HUES48 (cell line): ENCODE results near the gene BDKRB2.

Experiments
- H3K27ac ChIP-seq: one replicate; pipeline ENCODE4 v1.7.0; 2013; ENCODE audit warnings: low read depth, low read length, inconsistent platforms
- H3K27me3 ChIP-seq: 2 replicates; pipeline ENCODE4 v1.6.1; 2013; ENCODE audit warnings: mild to moderate bottlenecking, low read length; ENCODE audit not compliant: control insufficient read depth, insufficient read depth
- H3K36me3 ChIP-seq: 2 replicates; pipeline ENCODE4 v1.6.1; 2013; ENCODE audit warnings: low read length; ENCODE audit not compliant: control insufficient read depth, insufficient read depth
- H3K4me1 ChIP-seq: 2 replicates; pipeline ENCODE4 v1.6.1; 2013; ENCODE audit warnings: mild to moderate bottlenecking, low read length; ENCODE audit not compliant: control insufficient read depth, insufficient read depth
- H3K4me3 ChIP-seq: 2 replicates; pipeline ENCODE4 v1.5.1; 2013; ENCODE audit warnings: mild to moderate bottlenecking, low read depth, low read length
- H3K9ac ChIP-seq: 2 replicates; pipeline ENCODE4 v1.6.1; 2013; ENCODE audit warnings: mild to moderate bottlenecking, low read depth, low read length, moderate library complexity
- H3K9me3 ChIP-seq: 2 replicates; pipeline ENCODE4 v1.6.1; 2013; ENCODE audit warnings: low read length; ENCODE audit not compliant: control insufficient read depth, insufficient read depth

The BDKRB2 gene

DNA sequence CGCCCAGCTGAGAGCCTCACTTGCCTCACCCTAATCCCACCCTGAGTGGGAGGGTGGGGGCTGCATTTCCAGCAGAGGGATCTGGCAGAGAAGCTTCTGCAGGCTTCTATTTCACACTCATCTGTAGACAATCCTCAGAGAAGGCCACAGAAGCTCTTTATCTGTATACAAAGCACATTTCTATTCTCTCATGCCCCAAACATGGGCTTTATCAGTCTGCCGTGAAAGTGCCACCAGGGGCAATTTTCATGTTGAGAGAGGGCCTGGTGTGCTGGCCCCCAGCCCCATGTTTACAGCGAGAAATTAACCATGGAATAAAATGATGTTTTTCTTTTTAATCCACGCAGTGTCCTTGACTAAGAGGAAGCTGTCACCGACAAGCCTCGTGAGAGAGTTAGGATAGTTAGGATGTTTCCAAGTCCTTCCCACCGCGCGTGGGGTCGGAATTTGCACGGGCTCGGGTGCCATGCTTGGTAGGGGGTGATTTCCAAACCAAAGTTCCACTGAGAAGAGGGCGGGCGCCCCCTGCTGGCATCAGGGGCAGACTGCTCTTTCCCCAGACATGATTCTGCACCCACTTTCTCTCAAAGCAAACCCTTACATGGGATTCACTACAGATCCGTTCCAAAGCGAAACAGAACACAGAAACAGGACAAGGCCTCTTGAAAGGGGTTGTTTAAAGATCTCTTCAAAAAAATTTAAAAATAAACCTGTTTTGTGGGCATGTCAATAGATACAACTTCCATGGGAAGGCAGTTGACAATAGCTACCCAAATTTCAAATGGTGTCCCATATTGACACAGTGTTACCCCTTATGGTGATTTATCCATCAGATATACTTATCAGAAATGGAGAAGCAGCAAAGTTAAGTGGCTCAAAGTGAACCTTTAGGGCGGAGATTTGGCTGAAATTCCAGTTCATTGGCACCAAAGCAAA is 70.8 kb downstream of the BDKRB2 start:
- Histone ChIP-seq H3K36me3 (no peaks in the 10 kb centered on the region), H3K9me3 (no peaks in the 10 kb centered on the region; the same call in 1 of the 2 replicates), H3K27me3 (no peaks in the 10 kb centered on the region), H3K9ac (no peak overlapping the region), H3K4me1 (peaks cover 11% of the 10 kb centered on the region; the same call in 1 of the 2 replicates), H3K27ac (no peak overlapping the region), H3K4me3 (no peak overlapping the region)

DNA sequence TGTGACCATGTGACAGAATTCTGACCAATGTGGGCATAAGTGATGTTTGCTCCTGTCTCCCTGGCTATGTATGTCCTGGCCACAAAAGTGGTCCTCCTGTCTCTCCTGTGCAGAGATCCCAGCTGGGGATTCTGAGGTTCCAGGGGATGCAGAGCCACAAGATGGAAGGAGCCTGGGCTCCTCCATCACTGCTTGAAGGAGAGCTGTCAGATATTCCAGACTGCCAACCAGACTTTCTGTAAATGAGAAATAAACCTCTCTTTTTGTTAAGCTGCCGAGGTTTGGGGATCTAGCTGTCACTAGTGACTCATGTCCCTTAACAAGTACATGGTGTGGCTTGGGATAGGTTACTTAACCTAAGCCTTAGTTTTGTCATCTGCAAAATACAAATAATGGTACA is 73.3 kb downstream of the BDKRB2 start:
- Histone ChIP-seq H3K9me3 (no peaks in the 10 kb centered on the region), H3K27ac (no peak overlapping the region), H3K9ac (no peak overlapping the region), H3K36me3 (no peaks in the 10 kb centered on the region), H3K4me1 (peaks cover 11% of the 10 kb centered on the region; the same call in 1 of the 2 replicates), H3K27me3 (no peaks in the 10 kb centered on the region), H3K4me3 (no peak overlapping the region)

DNA sequence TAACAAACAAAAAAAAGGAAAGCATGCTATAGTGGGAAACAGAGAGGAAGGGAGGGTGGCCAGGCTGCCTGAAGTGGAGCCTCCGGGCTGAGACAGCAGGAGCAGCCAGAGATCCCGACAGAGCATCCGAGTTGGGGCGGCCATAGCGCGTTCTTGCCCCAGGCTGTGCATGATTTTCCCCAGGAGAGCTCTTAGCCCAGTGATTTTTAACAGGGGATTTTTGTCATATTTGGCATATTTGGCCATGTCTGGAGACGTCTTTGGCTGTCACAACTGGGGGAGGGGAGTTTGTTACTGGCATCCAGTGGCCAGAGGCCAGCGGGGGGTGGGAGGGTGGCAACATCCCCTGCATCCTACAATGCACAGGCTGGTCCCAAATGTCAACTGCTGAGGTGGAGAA is 74.9 kb downstream of the BDKRB2 start:
- H3K4me1 ChIP-seq, result peaks cover 11% of the 10 kb centered on the region; the same call in 1 of the 2 replicates
- H3K9ac ChIP-seq, result no peak overlapping the region
- no peaks in the 10 kb centered on the region for H3K9me3 ChIP-seq
- H3K36me3 ChIP-seq, result no peaks in the 10 kb centered on the region
- no peak overlapping the region for H3K27ac ChIP-seq
- no peaks in the 10 kb centered on the region for H3K27me3 ChIP-seq
- no peak overlapping the region for H3K4me3 ChIP-seq

DNA sequence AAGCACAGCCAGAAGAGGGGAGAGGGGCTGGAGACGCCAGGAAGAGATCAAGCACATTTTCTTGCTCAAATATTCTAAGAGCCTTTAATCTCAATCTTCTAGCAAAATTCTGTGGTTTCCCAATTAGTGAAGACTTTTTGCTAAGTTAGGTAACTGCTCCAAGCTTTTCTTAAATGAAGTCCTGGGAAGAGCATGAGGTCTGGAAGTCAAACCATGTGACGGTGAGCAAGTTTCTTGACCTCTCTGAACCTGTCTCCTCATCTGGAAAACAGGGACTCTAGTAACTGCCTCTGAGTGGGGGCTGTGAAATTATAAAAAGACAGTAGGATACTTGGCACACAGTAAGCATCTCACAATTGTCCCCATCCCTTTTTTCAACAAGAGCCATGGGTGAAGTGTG is 75.5 kb downstream of the BDKRB2 start:
- Histone ChIP-seq H3K27ac (no peak overlapping the region), H3K4me1 (peaks cover 11% of the 10 kb centered on the region; the same call in 1 of the 2 replicates), H3K4me3 (no peak overlapping the region), H3K27me3 (no peaks in the 10 kb centered on the region), H3K9me3 (no peaks in the 10 kb centered on the region), H3K9ac (no peak overlapping the region), H3K36me3 (0 out of 2 replicates have a peak, but pooled peaks cover 3% of the 10 kb centered on the region)

DNA sequence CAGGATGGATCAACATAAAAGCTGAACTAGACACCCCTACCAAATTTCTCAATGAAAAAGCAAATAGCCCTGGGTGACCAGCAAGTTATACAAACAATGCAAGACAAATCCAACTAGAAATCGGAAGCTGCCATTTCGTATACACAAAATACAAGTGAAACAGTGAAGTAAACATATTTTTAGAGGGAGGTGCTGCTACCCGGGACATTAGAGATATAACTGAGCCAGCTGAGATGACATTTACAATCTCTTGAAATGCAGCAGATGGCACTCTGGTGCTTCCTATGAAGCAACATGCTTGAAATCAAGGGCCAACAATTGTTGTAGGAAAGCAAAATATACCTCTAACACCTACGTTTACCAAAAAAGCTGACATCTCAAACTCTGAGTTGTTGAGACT is 76.8 kb downstream of the BDKRB2 start:
- Histone ChIP-seq H3K36me3 (peaks cover 13% of the 10 kb centered on the region; the same call in 1 of the 2 replicates), H3K9me3 (no peaks in the 10 kb centered on the region), H3K4me1 (peaks cover 8% of the 10 kb centered on the region; the same call in 1 of the 2 replicates), H3K27me3 (no peaks in the 10 kb centered on the region), H3K4me3 (no peak overlapping the region), H3K27ac (no peak overlapping the region), H3K9ac (no peak overlapping the region)

DNA sequence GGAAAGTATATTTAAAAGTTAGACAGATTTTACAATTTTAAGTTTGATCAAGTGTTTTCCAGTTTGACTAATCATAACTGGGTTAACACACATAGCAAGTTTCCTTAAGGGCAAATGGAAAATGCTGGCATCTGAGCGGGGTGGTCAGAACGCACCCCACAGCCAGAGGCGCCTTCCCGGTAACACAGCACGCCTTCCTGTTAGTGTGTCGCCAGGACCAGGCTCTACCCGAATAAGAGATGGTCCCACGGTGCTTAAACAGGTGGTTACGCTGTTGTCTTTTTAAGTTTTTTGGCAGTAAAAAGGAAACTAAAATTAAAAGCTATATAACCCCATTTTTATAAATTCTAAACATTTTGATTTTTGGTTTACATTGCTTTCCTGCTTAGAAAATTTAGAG is 79.4 kb downstream of the BDKRB2 start:
- no peaks in the 10 kb centered on the region for H3K27me3 ChIP-seq
- 0 out of 2 replicates have a peak, but pooled peaks cover 3% of the 10 kb centered on the region for H3K4me1 ChIP-seq
- H3K27ac ChIP-seq, result no peak overlapping the region
- peaks cover 25% of the 10 kb centered on the region for H3K36me3 ChIP-seq
- H3K4me3 ChIP-seq, result no peak overlapping the region
- no peak overlapping the region for H3K9ac ChIP-seq
- no peaks in the 10 kb centered on the region for H3K9me3 ChIP-seq

DNA sequence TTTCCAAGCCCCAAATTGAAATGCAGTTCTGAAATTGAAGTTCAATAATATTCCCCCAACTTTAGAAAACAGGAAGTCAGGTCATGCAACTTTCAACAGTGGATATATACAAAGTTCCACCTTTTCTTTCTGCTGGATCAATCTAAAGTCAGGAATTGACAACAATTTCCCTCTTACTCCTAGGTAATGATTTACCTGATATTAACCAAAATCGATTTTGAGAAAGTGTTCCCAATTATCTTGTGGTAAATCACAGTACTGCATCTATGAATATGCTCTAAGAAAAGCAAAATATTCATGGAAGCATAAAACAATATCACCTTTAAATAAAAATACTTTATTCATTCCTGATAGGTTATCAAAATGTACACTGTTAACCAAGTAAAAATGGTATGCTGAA is 79.8 kb downstream of the BDKRB2 start:
- Histone ChIP-seq H3K27ac (no peak overlapping the region), H3K36me3 (peaks cover 29% of the 10 kb centered on the region), H3K4me1 (0 out of 2 replicates have a peak, but pooled peaks cover 3% of the 10 kb centered on the region), H3K27me3 (no peaks in the 10 kb centered on the region), H3K9ac (no peak overlapping the region), H3K4me3 (no peak overlapping the region), H3K9me3 (no peaks in the 10 kb centered on the region)

DNA sequence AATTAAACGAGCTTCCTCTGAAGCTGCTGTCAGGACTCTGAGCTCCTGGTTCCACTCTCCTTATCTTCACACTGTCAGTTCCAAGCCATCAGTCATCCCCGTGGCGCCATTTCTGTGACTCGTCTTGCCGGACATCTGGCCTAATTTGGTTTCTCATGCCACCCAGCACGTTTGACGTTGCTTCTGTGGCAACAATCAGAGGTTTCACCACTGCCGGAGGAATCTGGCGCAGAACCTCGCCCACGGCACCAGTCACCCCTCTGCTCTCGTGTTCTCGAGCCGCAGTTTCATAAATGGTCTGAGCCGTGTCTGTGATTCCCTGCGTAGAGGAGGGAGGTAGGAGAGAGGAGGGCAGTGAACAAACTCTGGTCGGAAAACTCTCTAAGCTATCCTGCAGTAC is 81.0 kb downstream of the BDKRB2 start:
- Histone ChIP-seq H3K9me3 (no peaks in the 10 kb centered on the region), H3K36me3 (peaks cover 42% of the 10 kb centered on the region), H3K27me3 (no peaks in the 10 kb centered on the region), H3K4me3 (no peak overlapping the region), H3K27ac (no peak overlapping the region), H3K4me1 (no peaks in the 10 kb centered on the region), H3K9ac (no peak overlapping the region)

DNA sequence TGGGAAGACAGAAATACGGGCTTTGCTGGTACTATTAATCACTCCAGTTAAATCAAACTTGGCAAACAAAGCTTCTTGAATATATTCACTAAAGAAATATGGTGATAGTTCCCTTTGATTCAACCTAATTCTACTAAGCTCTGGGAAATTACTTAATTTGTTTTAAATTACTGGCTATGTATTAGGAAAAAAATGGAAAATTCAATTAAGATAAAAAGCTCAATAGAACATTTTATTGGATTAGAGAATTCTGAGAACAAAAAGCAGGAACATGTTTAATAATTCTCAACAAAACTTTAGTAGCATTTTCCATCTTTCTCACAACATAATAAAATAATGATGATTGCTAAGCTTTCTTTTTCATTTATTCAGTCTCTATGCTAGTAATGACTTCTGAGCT is 81.6 kb downstream of the BDKRB2 start:
- no peaks in the 10 kb centered on the region for H3K27me3 ChIP-seq
- H3K27ac ChIP-seq, result no peak overlapping the region
- H3K9me3 ChIP-seq, result no peaks in the 10 kb centered on the region
- no peaks in the 10 kb centered on the region for H3K4me1 ChIP-seq
- no peak overlapping the region for H3K9ac ChIP-seq
- peaks cover 47% of the 10 kb centered on the region for H3K36me3 ChIP-seq
- no peak overlapping the region for H3K4me3 ChIP-seq

DNA sequence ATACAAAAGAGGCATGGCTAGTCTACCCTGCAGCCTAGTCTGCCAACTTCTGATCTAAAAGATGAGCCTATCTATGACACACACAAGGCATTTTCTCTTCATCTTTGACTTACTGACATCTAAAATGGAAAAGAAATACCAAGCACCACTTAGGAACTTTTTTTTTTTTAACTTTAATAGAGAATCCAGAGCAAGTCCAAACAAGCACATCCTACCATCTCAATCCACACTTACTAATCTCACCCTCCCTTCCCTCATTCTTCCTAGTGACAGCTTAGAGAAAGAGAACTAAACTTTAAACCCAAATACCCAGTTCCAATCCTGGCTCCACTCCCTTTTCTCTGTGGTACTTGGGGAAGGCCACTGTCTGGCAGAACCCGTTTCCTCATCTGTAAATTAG is 83.2 kb downstream of the BDKRB2 start:
- Histone ChIP-seq H3K9ac (no peak overlapping the region), H3K27ac (no peak overlapping the region), H3K27me3 (no peaks in the 10 kb centered on the region), H3K36me3 (peaks cover 59% of the 10 kb centered on the region), H3K4me1 (no peaks in the 10 kb centered on the region), H3K4me3 (no peak overlapping the region), H3K9me3 (no peaks in the 10 kb centered on the region)
